ENCODE data around the gene CEND1. TPM values are rescaled to one million over a fixed set of nuclear protein-coding genes. Genes with fewer than 3 reads are reported as not detected.
A peak's percentile ranks its signal among the peaks of the same experiment; 100 is the strongest.

The CEND1 gene
- total RNA-seq, 2 donors from 2014 or later = 0.95 to 3.4 TPM

GRCh38 chr11:778976-779954, 10.6 kb downstream of the CEND1 start:
- H3K4me1 Mint-ChIP-seq (ENCODE audit: low read depth in 2 of 2) = peaks cover 0 to 15% of the 10 kb centered on the region in 2 donors
- H3K9me3 Mint-ChIP-seq = no peaks in the 10 kb centered on the region
- no peak overlapping the region for H3K4me3 Mint-ChIP-seq
- DNase-seq (ENCODE audit: low spot score) (no peak), ATAC-seq (no peak)
- no peaks in the 10 kb centered on the region for H3K27me3 Mint-ChIP-seq
- H3K36me3 Mint-ChIP-seq = no peaks in the 10 kb centered on the region
- no peak overlapping the region for H3K27ac Mint-ChIP-seq

GRCh38 chr11:777288-778255, 12.3 kb downstream of the CEND1 start, which contains the start of gene GATD1:
TSS of gene GATD1 (minus strand) at chr11:777487. CDS start at chr11:777462, 25 bp downstream.
- DNase-seq (ENCODE audit: low spot score) = peak; percentile 95
- peak; percentile 90 to 93 for ATAC-seq
- Mint-ChIP-seq H3K27ac (peak within 1 kb of the TSS; percentile 44 to 61), H3K36me3 (no peaks in the 10 kb centered on the region), H3K9me3 (no peaks in the 10 kb centered on the region), H3K4me3 (peak within 1 kb of the TSS; percentile 81), H3K27me3 (no peaks in the 10 kb centered on the region), H3K4me1 (ENCODE audit: low read depth in 2 of 2) (peaks cover 0 to 15% of the 10 kb centered on the region in 2 donors)

GRCh38 chr11:776561-777287, 13.2 kb downstream of the CEND1 start:
- DNase-seq (ENCODE audit: low spot score) (no peak), ATAC-seq (peak; percentile 69 to 77)
- Mint-ChIP-seq H3K9me3 (no peaks in the 10 kb centered on the region), H3K4me1 (ENCODE audit: low read depth in 2 of 2) (peaks cover 0 to 15% of the 10 kb centered on the region in 2 donors), H3K27ac (peak overlapping the region; percentile 44 to 61), H3K27me3 (no peaks in the 10 kb centered on the region), H3K4me3 (peak overlapping the region; percentile 81), H3K36me3 (no peaks in the 10 kb centered on the region)

- ATAC-seq = no peak
- Mint-ChIP-seq H3K27me3 (no peaks in the 10 kb centered on the region), H3K4me1 (ENCODE audit: low read depth in 2 of 2) (peaks cover 0 to 15% of the 10 kb centered on the region in 2 donors), H3K36me3 (no peaks in the 10 kb centered on the region), H3K9me3 (no peaks in the 10 kb centered on the region), H3K27ac (peak overlapping the region; percentile 44 to 61), H3K4me3 (peak overlapping the region; percentile 81)
- no peak for DNase-seq (ENCODE audit: low spot score)
Observed at GRCh38 chr11:776263-776560, 13.7 kb downstream of the CEND1 start.

- Mint-ChIP-seq H3K4me1 (ENCODE audit: low read depth in 2 of 2) (peaks cover 0 to 13% of the 10 kb centered on the region in 2 donors), H3K27me3 (no peaks in the 10 kb centered on the region), H3K9me3 (no peaks in the 10 kb centered on the region), H3K36me3 (no peaks in the 10 kb centered on the region), H3K27ac (peak overlapping the region in 1 of 2 donors; percentile 61), H3K4me3 (peak overlapping the region; percentile 81)
- DNase-seq (ENCODE audit: low spot score) (no peak), ATAC-seq (no peak)
Observed at GRCh38 chr11:774873-775592, 14.9 kb downstream of the CEND1 start.

GRCh38 chr11:773830-774229, 16.1 kb downstream of the CEND1 start:
- Mint-ChIP-seq H3K27ac (no peak overlapping the region), H3K4me1 (ENCODE audit: low read depth in 2 of 2) (peaks cover 0 to 13% of the 10 kb centered on the region in 2 donors), H3K4me3 (no peak overlapping the region), H3K27me3 (no peaks in the 10 kb centered on the region), H3K36me3 (no peaks in the 10 kb centered on the region), H3K9me3 (no peaks in the 10 kb centered on the region)
- no peak for DNase-seq (ENCODE audit: low spot score)
- no peak for ATAC-seq

- H3K9me3 Mint-ChIP-seq = no peaks in the 10 kb centered on the region
- no peak for DNase-seq (ENCODE audit: low spot score)
- H3K4me3 Mint-ChIP-seq = no peak overlapping the region
- H3K27me3 Mint-ChIP-seq = no peaks in the 10 kb centered on the region
- ATAC-seq = no peak
- H3K4me1 Mint-ChIP-seq (ENCODE audit: low read depth in 2 of 2) = peaks cover 0 to 13% of the 10 kb centered on the region in 2 donors
- no peak overlapping the region for H3K27ac Mint-ChIP-seq
- H3K36me3 Mint-ChIP-seq = no peaks in the 10 kb centered on the region
Observed at GRCh38 chr11:773425-773824, 16.5 kb downstream of the CEND1 start.

- Mint-ChIP-seq H3K27me3 (no peaks in the 10 kb centered on the region), H3K4me1 (ENCODE audit: low read depth in 2 of 2) (peaks cover 0 to 13% of the 10 kb centered on the region in 2 donors), H3K27ac (no peak overlapping the region), H3K9me3 (no peaks in the 10 kb centered on the region), H3K36me3 (no peaks in the 10 kb centered on the region), H3K4me3 (no peak overlapping the region)
- ATAC-seq (no peak), DNase-seq (ENCODE audit: low spot score) (no peak)
Observed at GRCh38 chr11:772429-773390, 17.2 kb downstream of the CEND1 start.

GRCh38 chr11:771617-772204, 18.2 kb downstream of the CEND1 start:
- Mint-ChIP-seq H3K9me3 (no peaks in the 10 kb centered on the region), H3K27ac (no peak overlapping the region), H3K36me3 (no peaks in the 10 kb centered on the region), H3K27me3 (no peaks in the 10 kb centered on the region), H3K4me3 (no peak overlapping the region), H3K4me1 (ENCODE audit: low read depth in 2 of 2) (peaks cover 0 to 13% of the 10 kb centered on the region in 2 donors)
- DNase-seq (ENCODE audit: low spot score) (no peak), ATAC-seq (no peak)

- Mint-ChIP-seq H3K36me3 (no peaks in the 10 kb centered on the region), H3K4me3 (no peak overlapping the region), H3K4me1 (ENCODE audit: low read depth in 2 of 2) (peaks cover 0 to 8% of the 10 kb centered on the region in 2 donors), H3K27ac (no peak overlapping the region), H3K27me3 (no peaks in the 10 kb centered on the region), H3K9me3 (no peaks in the 10 kb centered on the region)
- DNase-seq (ENCODE audit: low spot score) (no peak), ATAC-seq (no peak)
Observed at GRCh38 chr11:770642-771616, 19.0 kb downstream of the CEND1 start.

All from natural killer cell treated with Interleukin-12 subunit alpha and Interleukin-12 subunit beta and Interleukin-15 and Interleukin-18, amount 100 ng/mL, for 72 hours (primary cell).